ENCODE data around the gene KDM4F.

The KDM4F gene

GRCh38 chr11:95045812-95046211 lies 3.4 kb upstream of the KDM4F start:
- H3K4me3 ChIP-seq (ENCODE audit: control insufficient read depth, low read depth, low read length), result no peak overlapping the region
- TF ChIP-seq CTCF (conservative IDR thresholded peaks at IDR 0.05; ENCODE audit: control insufficient read depth, insufficient read depth, low read depth, low read length), result no peak
- no peak for DNase-seq (ENCODE audit: low read depth)

GRCh38 chr11:95050595-95051202 lies 1.5 kb downstream of the KDM4F start:
- no peak overlapping the region for H3K4me3 ChIP-seq (ENCODE audit: control insufficient read depth, low read depth, low read length)
- DNase-seq (ENCODE audit: low read depth), result no peak
- TF ChIP-seq CTCF (conservative IDR thresholded peaks at IDR 0.05; ENCODE audit: control insufficient read depth, insufficient read depth, low read depth, low read length), result no peak

GRCh38 chr11:95054356-95054755 lies 5.1 kb downstream of the KDM4F start:
- H3K4me3 ChIP-seq (ENCODE audit: control insufficient read depth, low read depth, low read length), result no peak overlapping the region
- no peak for DNase-seq (ENCODE audit: low read depth)
- TF ChIP-seq CTCF (conservative IDR thresholded peaks at IDR 0.05; ENCODE audit: control insufficient read depth, insufficient read depth, low read depth, low read length), result no peak

DNA sequence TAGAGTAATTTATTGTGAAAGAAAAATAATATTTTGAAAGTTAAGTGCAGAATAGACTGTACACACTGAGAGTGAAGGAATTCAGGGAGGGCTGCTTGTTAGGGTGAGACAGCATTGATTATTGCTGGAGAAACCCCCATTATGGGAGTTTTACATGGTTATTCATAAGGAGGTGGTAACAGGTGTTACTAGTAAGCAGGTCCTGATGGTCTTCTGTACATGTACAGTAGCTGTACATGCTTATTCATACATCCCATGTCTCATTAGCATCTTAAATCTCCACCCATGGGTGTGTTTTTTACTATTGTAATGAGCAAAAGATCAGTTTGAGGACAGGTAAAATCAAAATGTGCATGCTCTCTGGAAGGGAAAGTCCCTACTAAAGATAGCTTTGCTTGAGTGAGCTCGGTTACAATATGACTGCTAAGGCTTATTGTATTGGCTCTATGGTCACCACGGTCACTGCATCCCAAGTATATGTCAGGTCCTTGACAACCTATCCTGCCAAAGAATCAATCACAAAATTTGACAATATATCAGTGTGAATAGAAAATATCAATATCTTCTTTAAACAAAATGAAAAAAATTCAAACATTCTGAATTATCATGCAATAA lies 6.2 kb downstream of the KDM4F start:
- no peak overlapping the region for H3K4me3 ChIP-seq (ENCODE audit: control insufficient read depth, low read depth, low read length)
- DNase-seq (ENCODE audit: low read depth), result no peak
- TF ChIP-seq CTCF (conservative IDR thresholded peaks at IDR 0.05; ENCODE audit: control insufficient read depth, insufficient read depth, low read depth, low read length), result no peak

- DNase-seq (ENCODE audit: low read depth), result no peak
- no peak overlapping the region for H3K4me3 ChIP-seq (ENCODE audit: control insufficient read depth, low read depth, low read length)
- no peak for TF ChIP-seq CTCF (conservative IDR thresholded peaks at IDR 0.05; ENCODE audit: control insufficient read depth, insufficient read depth, low read depth, low read length)
Measured at GRCh38 chr11:95057959-95058358, 8.7 kb downstream of the KDM4F start.

GRCh38 chr11:95058621-95059020 lies 9.4 kb downstream of the KDM4F start:
- no peak for DNase-seq (ENCODE audit: low read depth)
- no peak for TF ChIP-seq CTCF (conservative IDR thresholded peaks at IDR 0.05; ENCODE audit: control insufficient read depth, insufficient read depth, low read depth, low read length)
- no peak overlapping the region for H3K4me3 ChIP-seq (ENCODE audit: control insufficient read depth, low read depth, low read length)

All from fibroblast of mammary gland (primary cell).